ENCODE measurements around the gene NFE2L3. TPM values are rescaled to one million over a fixed set of nuclear protein-coding genes. Genes with fewer than 3 reads are reported as not detected.

Gene NFE2L3
- total and polyA plus RNA-seq, 2 experiments from 2014 or later: 6.5 to 10.0 TPM

DNA sequence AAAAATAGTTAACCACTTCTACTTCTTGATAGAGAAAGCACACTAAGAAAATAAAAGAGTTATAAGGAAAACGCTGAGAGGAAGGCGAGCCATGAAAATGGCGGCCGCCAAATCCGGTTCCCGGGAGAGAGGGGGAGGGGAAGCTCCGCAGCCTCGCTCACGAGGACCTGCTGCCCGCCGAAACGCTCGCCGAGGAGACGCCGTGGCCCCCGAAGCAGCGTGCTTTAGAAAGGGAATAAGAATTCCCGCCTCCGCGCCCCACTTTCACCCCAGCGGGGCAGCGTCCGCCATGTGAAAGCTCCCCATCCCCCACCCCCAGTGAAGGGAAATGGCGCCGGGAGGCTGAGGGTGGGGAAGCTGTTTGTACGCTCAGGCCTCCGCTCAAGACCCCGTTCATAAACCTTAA, 48.0 kb downstream of the NFE2L3 start:
- no peaks in the 10 kb centered on the region for H3K9me3 ChIP-seq (ENCODE audit: low read depth)
- H3K36me3 ChIP-seq (replicated peaks; ENCODE audit: insufficient read depth, low read depth): no peaks in the 10 kb centered on the region
- no peak for TF ChIP-seq EZH2 (IDR thresholded peaks at IDR 0.05; ENCODE audit: borderline replicate concordance)
- no peak for TF ChIP-seq EZH2phosphoT487 (IDR thresholded peaks at IDR 0.05; ENCODE audit: low read depth, severe bottlenecking, unreplicated experiment)
- TF ChIP-seq, protein P1, sequence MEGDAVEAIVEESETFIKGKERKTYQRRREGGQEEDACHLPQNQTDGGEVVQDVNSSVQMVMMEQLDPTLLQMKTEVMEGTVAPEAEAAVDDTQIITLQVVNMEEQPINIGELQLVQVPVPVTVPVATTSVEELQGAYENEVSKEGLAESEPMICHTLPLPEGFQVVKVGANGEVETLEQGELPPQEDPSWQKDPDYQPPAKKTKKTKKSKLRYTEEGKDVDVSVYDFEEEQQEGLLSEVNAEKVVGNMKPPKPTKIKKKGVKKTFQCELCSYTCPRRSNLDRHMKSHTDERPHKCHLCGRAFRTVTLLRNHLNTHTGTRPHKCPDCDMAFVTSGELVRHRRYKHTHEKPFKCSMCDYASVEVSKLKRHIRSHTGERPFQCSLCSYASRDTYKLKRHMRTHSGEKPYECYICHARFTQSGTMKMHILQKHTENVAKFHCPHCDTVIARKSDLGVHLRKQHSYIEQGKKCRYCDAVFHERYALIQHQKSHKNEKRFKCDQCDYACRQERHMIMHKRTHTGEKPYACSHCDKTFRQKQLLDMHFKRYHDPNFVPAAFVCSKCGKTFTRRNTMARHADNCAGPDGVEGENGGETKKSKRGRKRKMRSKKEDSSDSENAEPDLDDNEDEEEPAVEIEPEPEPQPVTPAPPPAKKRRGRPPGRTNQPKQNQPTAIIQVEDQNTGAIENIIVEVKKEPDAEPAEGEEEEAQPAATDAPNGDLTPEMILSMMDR (IDR thresholded peaks at IDR 0.05; ENCODE audit: poor library complexity): no peak
- H3K27me3 ChIP-seq: no peaks in the 10 kb centered on the region
- under 1% methylated on average over 29 of the region's 29 CpGs for WGBS (ENCODE audit: low lambda C conversion rate, missing lambda C conversion rate)
- peak overlapping the region; percentile 81 for H3K4me3 ChIP-seq
- H3K4me1 ChIP-seq (ENCODE audit: insufficient read depth): peaks cover 30% of the 10 kb centered on the region
- peak overlapping the region; percentile 99 for H3K27ac ChIP-seq
- no peak overlapping the region for H3K4me2 ChIP-seq
- DNase-seq (ENCODE audit: low spot score): peak; percentile 86
- peak overlapping the region; percentile 48 for H2AFZ ChIP-seq
- peaks cover 73% of the 10 kb centered on the region for H4K20me1 ChIP-seq (ENCODE audit: insufficient read depth, poor library complexity, severe bottlenecking)
- no peaks in the 10 kb centered on the region for H3K9me2 ChIP-seq (replicated peaks; ENCODE audit: insufficient read depth)
- peaks cover 89% of the 10 kb centered on the region for H3K79me2 ChIP-seq

DNA sequence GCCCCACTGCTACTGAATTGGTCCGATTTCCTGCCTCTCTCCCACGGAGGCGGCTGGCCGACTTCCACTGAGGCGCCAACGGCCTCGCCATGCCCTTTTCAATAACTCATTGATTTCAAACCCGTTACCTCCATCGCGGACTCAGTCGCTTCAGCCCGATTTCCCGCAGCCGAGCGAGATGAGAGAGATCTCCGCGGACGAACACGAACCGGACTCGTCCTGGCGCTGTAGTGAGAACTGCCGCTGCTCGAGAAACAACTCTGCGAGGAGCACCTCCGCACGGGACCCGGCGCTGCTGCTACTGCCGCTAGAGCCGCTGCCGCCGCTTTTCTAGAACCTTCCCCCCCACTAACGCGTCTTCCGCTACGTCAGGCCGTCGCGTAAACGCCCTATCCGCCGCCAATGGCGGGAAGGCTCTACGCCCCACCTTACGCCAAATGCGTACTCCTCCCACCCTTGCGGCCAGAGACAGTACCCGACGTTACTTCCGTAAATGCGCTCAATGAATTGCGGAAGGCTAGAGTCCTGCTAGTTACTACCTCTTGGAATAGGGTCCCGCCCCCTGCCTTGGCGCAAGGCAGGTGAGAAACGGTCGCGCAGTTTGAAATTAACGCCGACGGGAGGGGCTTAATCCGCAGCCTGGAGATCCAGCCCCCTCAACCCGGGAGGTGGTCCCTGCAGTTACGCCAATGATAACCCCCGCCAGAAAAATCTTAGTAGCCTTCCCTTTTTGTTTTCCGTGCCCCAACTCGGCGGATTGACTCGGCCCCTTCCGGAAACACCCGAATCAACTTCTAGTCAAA, 48.6 kb downstream of the NFE2L3 start, which contains the start of gene HNRNPA2B1:
Gene HNRNPA2B1, minus strand, starts transcription at position 303 of the 803 bp plus-strand sequence. Its CDS starts 169 bp downstream, at position 134.
- peaks cover 73% of the 10 kb centered on the region for H4K20me1 ChIP-seq (ENCODE audit: insufficient read depth, poor library complexity, severe bottlenecking)
- peak within 1 kb of the TSS; percentile 84 for H3K4me2 ChIP-seq
- no peaks in the 10 kb centered on the region for H3K27me3 ChIP-seq
- no peaks in the 10 kb centered on the region for H3K9me3 ChIP-seq (ENCODE audit: low read depth)
- H3K36me3 ChIP-seq (replicated peaks; ENCODE audit: insufficient read depth, low read depth): no peaks in the 10 kb centered on the region
- TF ChIP-seq, protein P1 (IDR thresholded peaks at IDR 0.05; ENCODE audit: poor library complexity): no peak
- TF ChIP-seq EZH2 (IDR thresholded peaks at IDR 0.05; ENCODE audit: borderline replicate concordance) (no peak), EZH2phosphoT487 (IDR thresholded peaks at IDR 0.05; ENCODE audit: low read depth, severe bottlenecking, unreplicated experiment) (no peak)
- peak within 1 kb of the TSS; percentile 99 for H3K27ac ChIP-seq
- peaks cover 89% of the 10 kb centered on the region for H3K79me2 ChIP-seq
- peak within 1 kb of the TSS; percentile 81 for H2AFZ ChIP-seq
- H3K4me3 ChIP-seq: peak within 1 kb of the TSS; percentile 86
- H3K9me2 ChIP-seq (replicated peaks; ENCODE audit: insufficient read depth): no peaks in the 10 kb centered on the region
- DNase-seq (ENCODE audit: low spot score): peak; percentile 98
- WGBS (ENCODE audit: low lambda C conversion rate, missing lambda C conversion rate): under 1% methylated on average over 71 of the region's 71 CpGs
- H3K4me1 ChIP-seq (ENCODE audit: insufficient read depth): peaks cover 36% of the 10 kb centered on the region

DNA sequence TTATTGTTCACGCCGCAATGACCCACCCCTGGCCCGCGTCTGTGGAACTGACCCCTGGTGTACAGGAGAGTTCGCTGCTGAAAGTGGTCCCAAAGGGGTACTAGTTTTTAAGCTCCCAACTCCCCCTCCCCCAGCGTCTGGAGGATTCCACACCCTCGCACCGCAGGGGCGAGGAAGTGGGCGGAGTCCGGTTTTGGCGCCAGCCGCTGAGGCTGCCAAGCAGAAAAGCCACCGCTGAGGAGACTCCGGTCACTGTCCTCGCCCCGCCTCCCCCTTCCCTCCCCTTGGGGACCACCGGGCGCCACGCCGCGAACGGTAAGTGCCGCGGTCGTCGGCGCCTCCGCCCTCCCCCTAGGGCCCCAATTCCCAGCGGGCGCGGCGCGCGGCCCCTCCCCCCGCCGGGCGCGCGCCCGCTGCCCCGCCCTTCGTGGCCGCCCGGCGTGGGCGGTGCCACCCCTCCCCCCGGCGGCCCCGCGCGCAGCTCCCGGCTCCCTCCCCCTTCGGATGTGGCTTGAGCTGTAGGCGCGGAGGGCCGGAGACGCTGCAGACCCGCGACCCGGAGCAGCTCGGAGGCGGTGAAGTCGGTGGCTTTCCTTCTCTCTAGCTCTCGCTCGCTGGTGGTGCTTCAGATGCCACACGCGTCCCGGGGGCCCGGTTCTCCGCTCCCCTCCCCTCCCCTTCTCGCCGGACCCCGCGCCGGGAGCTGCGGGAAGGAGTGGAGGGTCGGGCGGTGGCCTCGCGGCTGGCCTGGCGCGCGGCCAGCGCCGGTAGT, 49.4 kb downstream of the NFE2L3 start, which contains the start of gene CBX3:
Gene CBX3, plus strand, starts transcription at position 499 of the 772 bp plus-strand sequence. CDS start 1,254 bp downstream, outside the sequence.
- peak; percentile 94 for DNase-seq (ENCODE audit: low spot score)
- Histone ChIP-seq H3K27ac (peak within 1 kb of the TSS; percentile 99), H3K4me2 (peak within 1 kb of the TSS; percentile 78), H3K4me3 (peak within 1 kb of the TSS; percentile 86), H3K79me2 (peaks cover 89% of the 10 kb centered on the region), H2AFZ (peak within 1 kb of the TSS; percentile 81), H3K9me3 (ENCODE audit: low read depth) (no peaks in the 10 kb centered on the region), H3K9me2 (replicated peaks; ENCODE audit: insufficient read depth) (no peaks in the 10 kb centered on the region), H3K27me3 (no peaks in the 10 kb centered on the region), H3K36me3 (replicated peaks; ENCODE audit: insufficient read depth, low read depth) (peaks cover 4% of the 10 kb centered on the region), H3K4me1 (ENCODE audit: insufficient read depth) (peaks cover 32% of the 10 kb centered on the region), H4K20me1 (ENCODE audit: insufficient read depth, poor library complexity, severe bottlenecking) (peaks cover 73% of the 10 kb centered on the region)
- 5% methylated on average over 37 of the region's 86 CpGs for WGBS (ENCODE audit: low lambda C conversion rate, missing lambda C conversion rate)
- no peak for TF ChIP-seq EZH2phosphoT487 (IDR thresholded peaks at IDR 0.05; ENCODE audit: low read depth, severe bottlenecking, unreplicated experiment)
- TF ChIP-seq EZH2 (IDR thresholded peaks at IDR 0.05; ENCODE audit: borderline replicate concordance): no peak
- TF ChIP-seq, protein P1 (IDR thresholded peaks at IDR 0.05; ENCODE audit: poor library complexity): no peak

Data from hepatocyte (in vitro differentiated cells).